Measurements from ENCODE around the gene CHMP4A. TPM values are rescaled to one million over a fixed set of nuclear protein-coding genes. Genes with fewer than 3 reads are reported as not detected.
A peak's percentile ranks its signal among the peaks of the same experiment; 100 is the strongest.

The CHMP4A gene
- total RNA-seq, 1 experiment from 2014 or later: 88.6 TPM

GRCh38 chr14:24194873-24195185 is 18.5 kb downstream of the CHMP4A start:
- Mint-ChIP-seq H3K4me3 (ENCODE audit: unreplicated experiment) (peak overlapping the region; percentile 81), H3K36me3 (ENCODE audit: insufficient read depth, unreplicated experiment) (peaks cover 48% of the 10 kb centered on the region), H3K4me1 (ENCODE audit: insufficient read depth, unreplicated experiment) (peaks cover 23% of the 10 kb centered on the region), H3K27me3 (ENCODE audit: insufficient read depth, unreplicated experiment) (no peaks in the 10 kb centered on the region), H3K27ac (ENCODE audit: low read depth, unreplicated experiment) (peak overlapping the region; percentile 96), H3K9me3 (ENCODE audit: unreplicated experiment) (no peaks in the 10 kb centered on the region)
- POLR2A ChIA-PET: interaction anchor here (0.8 to 3.9 kb wide), 18 partner anchors 13 to 115 kb away, joined by 3 to 68 read pairs (median 13); partner anchors contain the start of genes CHMP4A, DCAF11, DHRS1 and GMPR2
- DNase-seq (ENCODE audit: unreplicated experiment): no peak
- TF ChIP-seq CTCF (IDR thresholded peaks at IDR 0.05; ENCODE audit: unreplicated experiment): no peak
- TSS peak; percentile 36 for BruUV-seq (replicated peaks)
- intact Hi-C loops (cut with micrococcal nuclease): loop anchor here (5.0 kb wide), 1 partner anchor 47 kb away; the partner anchor contains the start of gene TINF2
- CTCF ChIA-PET: interaction anchor here (1.1 to 3.3 kb wide), 6 partner anchors 11 to 236 kb away, joined by 3 to 17 read pairs (median 5); partner anchors contain the start of gene TSSK4

- Mint-ChIP-seq H3K27ac (ENCODE audit: low read depth, unreplicated experiment) (peak overlapping the region; percentile 96), H3K9me3 (ENCODE audit: unreplicated experiment) (no peaks in the 10 kb centered on the region), H3K4me3 (ENCODE audit: unreplicated experiment) (peak overlapping the region; percentile 81), H3K36me3 (ENCODE audit: insufficient read depth, unreplicated experiment) (peaks cover 43% of the 10 kb centered on the region), H3K27me3 (ENCODE audit: insufficient read depth, unreplicated experiment) (no peaks in the 10 kb centered on the region), H3K4me1 (ENCODE audit: insufficient read depth, unreplicated experiment) (peaks cover 25% of the 10 kb centered on the region)
- no peak for TF ChIP-seq CTCF (IDR thresholded peaks at IDR 0.05; ENCODE audit: unreplicated experiment)
- CTCF ChIA-PET: interaction anchor here (0.7 to 3.3 kb wide), 7 partner anchors 10 to 237 kb away, joined by 3 to 17 read pairs (median 5); partner anchors contain the start of gene TSSK4
- intact Hi-C loops (cut with micrococcal nuclease): no loop called here
- POLR2A ChIA-PET: interaction anchor here (1.4 to 3.9 kb wide), 12 partner anchors 14 to 104 kb away, joined by 4 to 68 read pairs (median 18); partner anchors contain the start of genes CHMP4A, DCAF11, DHRS1 and GMPR2
- DNase-seq (ENCODE audit: unreplicated experiment): no peak
- BruUV-seq (replicated peaks): no TSS peak
These were observed 19.0 kb downstream of the CHMP4A start for GRCh38 chr14:24194186-24194872.

- DNase-seq (ENCODE audit: unreplicated experiment): no peak
- Mint-ChIP-seq H3K27ac (ENCODE audit: low read depth, unreplicated experiment) (peak overlapping the region; percentile 30), H3K4me3 (ENCODE audit: unreplicated experiment) (no peak overlapping the region), H3K36me3 (ENCODE audit: insufficient read depth, unreplicated experiment) (peaks cover 44% of the 10 kb centered on the region), H3K27me3 (ENCODE audit: insufficient read depth, unreplicated experiment) (no peaks in the 10 kb centered on the region), H3K4me1 (ENCODE audit: insufficient read depth, unreplicated experiment) (peaks cover 24% of the 10 kb centered on the region), H3K9me3 (ENCODE audit: unreplicated experiment) (no peaks in the 10 kb centered on the region)
- CTCF ChIA-PET: interaction anchor here (1.1 kb wide), 1 partner anchor 84 kb away, joined by 3 read pairs; no protein-coding TSS in a partner anchor
- BruUV-seq (replicated peaks): no TSS peak
- intact Hi-C loops (cut with micrococcal nuclease): no loop called here
- no peak for TF ChIP-seq CTCF (IDR thresholded peaks at IDR 0.05; ENCODE audit: unreplicated experiment)
- POLR2A ChIA-PET: interaction anchor here (1.0 to 3.9 kb wide), 2 partner anchors 13 to 50 kb away, joined by 3 to 29 read pairs; partner anchors contain the start of gene TINF2
These were observed 20.4 kb downstream of the CHMP4A start for GRCh38 chr14:24192933-24193332.

GRCh38 chr14:24190416-24190815 is 22.9 kb downstream of the CHMP4A start:
- intact Hi-C loops (cut with micrococcal nuclease): no loop called here
- Mint-ChIP-seq H3K27ac (ENCODE audit: low read depth, unreplicated experiment) (no peak overlapping the region), H3K9me3 (ENCODE audit: unreplicated experiment) (no peaks in the 10 kb centered on the region)

More at GRCh38 chr14:24190416-24190815, 22.9 kb downstream of the CHMP4A start:
- DNase-seq (ENCODE audit: unreplicated experiment): no peak
- Mint-ChIP-seq H3K36me3 (ENCODE audit: insufficient read depth, unreplicated experiment) (peaks cover 57% of the 10 kb centered on the region), H3K4me1 (ENCODE audit: insufficient read depth, unreplicated experiment) (peaks cover 18% of the 10 kb centered on the region), H3K27me3 (ENCODE audit: insufficient read depth, unreplicated experiment) (no peaks in the 10 kb centered on the region), H3K4me3 (ENCODE audit: unreplicated experiment) (no peak overlapping the region)
- no peak for TF ChIP-seq CTCF (IDR thresholded peaks at IDR 0.05; ENCODE audit: unreplicated experiment)
- ChIA-PET CTCF (no interaction called here), POLR2A (interaction anchor here (0.8 to 3.7 kb wide), 2 partner anchors 22 to 80 kb away, joined by 3 to 27 read pairs; partner anchors contain the start of gene CHMP4A)
- no TSS peak for BruUV-seq (replicated peaks)
